Measurements from ENCODE around the gene DYNC2H1.

DYNC2H1 gene

DNA sequence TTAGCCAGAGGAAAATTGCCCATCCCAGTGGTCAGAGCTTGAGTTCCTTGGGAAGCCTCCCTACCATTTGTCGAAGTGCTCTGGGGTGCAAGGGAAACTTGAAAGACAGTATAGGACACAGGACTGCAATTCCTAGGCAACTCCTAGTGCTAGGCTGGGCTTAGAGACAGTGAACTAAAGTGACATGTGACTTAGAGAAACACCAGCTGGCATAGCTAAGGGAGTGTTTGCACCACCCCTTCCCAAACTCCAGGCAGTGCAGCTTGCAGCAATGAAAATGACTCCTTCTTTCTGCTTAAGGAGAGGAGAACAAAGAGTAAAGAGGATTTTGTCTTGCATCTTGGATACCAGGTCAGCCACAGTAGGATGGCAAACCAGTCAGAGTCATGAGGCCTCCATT, 388.0 kb downstream of the DYNC2H1 start:
- Histone ChIP-seq H3K9ac (no peak overlapping the region), H3K27me3 (ENCODE audit: insufficient read depth, low read depth) (no peaks in the 10 kb centered on the region), H4K20me1 (ENCODE audit: insufficient read depth) (no peaks in the 10 kb centered on the region), H3K4me3 (IDR thresholded peaks at IDR 0.05; ENCODE audit: insufficient read depth, low read depth, low read length) (no peak overlapping the region), H3K27ac (no peak overlapping the region), H3K4me2 (no peak overlapping the region), H3K36me3 (ENCODE audit: insufficient read depth) (no peaks in the 10 kb centered on the region), H3K79me2 (ENCODE audit: insufficient read depth, low read depth) (no peaks in the 10 kb centered on the region), H2AFZ (ENCODE audit: low read depth) (no peak overlapping the region), H3K4me1 (ENCODE audit: low read depth, poor library complexity, severe bottlenecking) (no peaks in the 10 kb centered on the region)
- TF ChIP-seq CTCF (conservative IDR thresholded peaks at IDR 0.05; ENCODE audit: low read depth, low read length) = no peak

GRCh38 chr11:103499710-103500340, 390.6 kb downstream of the DYNC2H1 start:
- Histone ChIP-seq H3K4me3 (IDR thresholded peaks at IDR 0.05; ENCODE audit: insufficient read depth, low read depth, low read length) (no peak overlapping the region), H3K27ac (no peak overlapping the region), H3K4me1 (ENCODE audit: low read depth, poor library complexity, severe bottlenecking) (no peaks in the 10 kb centered on the region), H3K27me3 (ENCODE audit: insufficient read depth, low read depth) (no peaks in the 10 kb centered on the region), H3K36me3 (ENCODE audit: insufficient read depth) (no peaks in the 10 kb centered on the region), H4K20me1 (ENCODE audit: insufficient read depth) (no peaks in the 10 kb centered on the region), H3K9ac (no peak overlapping the region), H3K79me2 (ENCODE audit: insufficient read depth, low read depth) (no peaks in the 10 kb centered on the region), H2AFZ (ENCODE audit: low read depth) (no peak overlapping the region), H3K4me2 (no peak overlapping the region)
- TF ChIP-seq CTCF (conservative IDR thresholded peaks at IDR 0.05; ENCODE audit: low read depth, low read length) = no peak

DNA sequence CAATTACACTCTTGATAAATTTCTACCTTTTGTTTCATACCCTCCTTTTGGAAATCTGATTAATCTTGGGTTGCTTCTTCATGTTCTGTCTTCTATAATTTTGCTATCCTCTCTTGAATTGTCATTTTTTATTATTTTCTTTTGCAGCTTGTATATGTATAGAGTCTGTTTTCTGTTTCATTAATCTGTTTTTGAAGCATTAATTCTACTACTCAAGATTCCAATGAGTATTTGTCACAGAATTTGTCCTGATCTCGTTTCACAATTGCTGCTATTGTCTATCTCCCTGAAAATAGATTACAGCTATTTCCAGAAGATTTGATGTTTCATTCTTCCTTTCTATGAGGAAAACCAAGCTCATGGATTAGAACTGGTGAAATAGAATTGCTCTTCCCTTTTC, 406.1 kb downstream of the DYNC2H1 start:
- no peaks in the 10 kb centered on the region for H3K27me3 ChIP-seq (ENCODE audit: insufficient read depth, low read depth)
- H3K4me2 ChIP-seq = no peak overlapping the region
- H3K4me1 ChIP-seq (ENCODE audit: low read depth, poor library complexity, severe bottlenecking) = no peaks in the 10 kb centered on the region
- no peak overlapping the region for H3K27ac ChIP-seq
- H3K4me3 ChIP-seq (IDR thresholded peaks at IDR 0.05; ENCODE audit: insufficient read depth, low read depth, low read length) = no peak overlapping the region
- H4K20me1 ChIP-seq (ENCODE audit: insufficient read depth) = no peaks in the 10 kb centered on the region
- H2AFZ ChIP-seq (ENCODE audit: low read depth) = no peak overlapping the region
- no peak overlapping the region for H3K9ac ChIP-seq
- TF ChIP-seq CTCF (conservative IDR thresholded peaks at IDR 0.05; ENCODE audit: low read depth, low read length) = no peak
- H3K36me3 ChIP-seq (ENCODE audit: insufficient read depth) = no peaks in the 10 kb centered on the region
- no peaks in the 10 kb centered on the region for H3K79me2 ChIP-seq (ENCODE audit: insufficient read depth, low read depth)

DNA sequence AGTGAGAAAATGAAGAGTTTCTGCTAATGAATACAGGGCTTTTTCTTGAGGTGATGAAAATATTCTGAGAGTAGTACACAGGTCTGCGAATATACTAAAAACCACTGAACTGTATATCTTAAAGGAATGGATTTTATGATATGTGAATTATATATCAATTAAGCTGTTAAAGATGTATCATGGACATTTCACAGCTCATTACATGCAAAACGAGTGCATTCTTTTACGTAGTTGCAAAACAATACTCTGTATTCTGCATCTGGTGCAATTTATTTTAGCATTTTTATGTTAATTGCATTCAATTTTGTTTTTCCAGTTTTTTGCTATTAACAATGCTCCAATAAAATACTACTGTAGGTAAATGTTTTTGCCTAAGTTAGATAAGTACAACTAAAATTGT, 411.6 kb downstream of the DYNC2H1 start:
- TF ChIP-seq CTCF (conservative IDR thresholded peaks at IDR 0.05; ENCODE audit: low read depth, low read length) = no peak

More for the DNA sequence above, 411.6 kb downstream of the DYNC2H1 start:
- Histone ChIP-seq H3K27ac (no peak overlapping the region), H3K4me1 (ENCODE audit: low read depth, poor library complexity, severe bottlenecking) (no peaks in the 10 kb centered on the region), H3K9ac (no peak overlapping the region), H3K4me2 (no peak overlapping the region), H3K27me3 (ENCODE audit: insufficient read depth, low read depth) (no peaks in the 10 kb centered on the region), H3K79me2 (ENCODE audit: insufficient read depth, low read depth) (no peaks in the 10 kb centered on the region), H3K4me3 (IDR thresholded peaks at IDR 0.05; ENCODE audit: insufficient read depth, low read depth, low read length) (no peak overlapping the region), H2AFZ (ENCODE audit: low read depth) (no peak overlapping the region), H4K20me1 (ENCODE audit: insufficient read depth) (no peaks in the 10 kb centered on the region), H3K36me3 (ENCODE audit: insufficient read depth) (no peaks in the 10 kb centered on the region)

Data from KMS-11 (cell line).